Urothelium cell line (cell line): ENCODE results near the gene CPEB1.
A peak's percentile ranks its signal among the peaks of the same experiment; 100 is the strongest.
"Not testable (repeated sequence)": the region's sequence is repeated elsewhere in the genome, so short reads cannot be mapped to it uniquely, and the experiment has no call there.

Experiments
- DNase-seq: peaks from one replicate; pipeline ENCODE4 v3.0.0; 2011; ENCODE audit warnings: low spot score, mixed read lengths
- FAIRE-seq: peaks from 2 replicates; lab custom pipeline; 2011; peaks lifted over from hg19 to GRCh38; lab: Jason Lieb, UNC

Gene CPEB1

GRCh38 chr15:82649226-82649999 lies 2.2 kb upstream of the CPEB1 start:
- FAIRE-seq (no peak), DNase-seq (no peak)

- DNase-seq (no peak), FAIRE-seq (no peak)
These were observed 1.3 kb upstream of the CPEB1 start for GRCh38 chr15:82648257-82649103.

GRCh38 chr15:82647835-82648256 lies 683 bp upstream of the CPEB1 start:
- DNase-seq (peak; percentile 77), FAIRE-seq (peak; percentile 89)

GRCh38 chr15:82646250-82647044 lies 716 bp downstream of the CPEB1 start:
- no peak for DNase-seq

GRCh38 chr15:82644967-82645852 lies 2.0 kb downstream of the CPEB1 start:
- not testable (repeated sequence) for FAIRE-seq, DNase-seq

More at GRCh38 chr15:82646250-82647044, 716 bp downstream of the CPEB1 start:
- FAIRE-seq, result no peak

GRCh38 chr15:82643992-82644391 lies 3.2 kb downstream of the CPEB1 start:
- DNase-seq, result peak; percentile 36
- FAIRE-seq, result no peak

- FAIRE-seq, result no peak
- no peak for DNase-seq
These were observed 4.5 kb downstream of the CPEB1 start for GRCh38 chr15:82642656-82643055.

- DNase-seq (no peak), FAIRE-seq (no peak)
These were observed 5.9 kb downstream of the CPEB1 start for GRCh38 chr15:82641129-82641798.

- no peak for FAIRE-seq
- DNase-seq, result no peak
These were observed 6.5 kb downstream of the CPEB1 start for GRCh38 chr15:82640672-82641071.

GRCh38 chr15:82635798-82636197 lies 11.4 kb downstream of the CPEB1 start:
- no peak for DNase-seq
- FAIRE-seq, result no peak

- DNase-seq, result no peak
- FAIRE-seq, result no peak
These were observed 17.1 kb downstream of the CPEB1 start for GRCh38 chr15:82630033-82630432.

GRCh38 chr15:82625136-82625535 lies 22.0 kb downstream of the CPEB1 start:
- DNase-seq (no peak), FAIRE-seq (no peak)

- DNase-seq, result no peak
- no peak for FAIRE-seq
These were observed 22.7 kb downstream of the CPEB1 start for GRCh38 chr15:82624438-82624837.

GRCh38 chr15:82624008-82624407 lies 23.2 kb downstream of the CPEB1 start:
- DNase-seq (no peak), FAIRE-seq (no peak)

- no peak for FAIRE-seq
- peak; percentile 20 for DNase-seq
These were observed 25.2 kb downstream of the CPEB1 start for GRCh38 chr15:82621970-82622369.

- FAIRE-seq, result no peak
- no peak for DNase-seq
These were observed 33.4 kb downstream of the CPEB1 start for GRCh38 chr15:82613747-82614146.

- DNase-seq (no peak), FAIRE-seq (no peak)
These were observed 35.8 kb downstream of the CPEB1 start for GRCh38 chr15:82611348-82611747.

- DNase-seq, result no peak
- no peak for FAIRE-seq
These were observed 45.0 kb downstream of the CPEB1 start for GRCh38 chr15:82602195-82602594.

- DNase-seq (no peak), FAIRE-seq (no peak)
These were observed 47.3 kb downstream of the CPEB1 start for GRCh38 chr15:82599862-82600261.

- no peak for FAIRE-seq
- no peak for DNase-seq
These were observed 49.3 kb downstream of the CPEB1 start for GRCh38 chr15:82597815-82598214.
